Activated CD8-positive, alpha-beta memory T cell treated with anti-CD3 and anti-CD28 coated beads, Interleukin-2, amount 10 ng/mL, durations not matched to agents 7 days and 5 days (primary cell): ENCODE measurements around the gene AMH. TPM values are rescaled to one million over a fixed set of nuclear protein-coding genes. Genes with fewer than 3 reads are reported as not detected.
"Not testable (repeated sequence)": the region's sequence is repeated elsewhere in the genome, so short reads cannot be mapped to it uniquely, and the experiment has no call there.

Source experiments
- ATAC-seq: fragments of 150-1000 bp; cut with Tn5 transposase; one replicate; pipeline ENCODE4 v1.10.0; 2021; ENCODE audit warnings: moderate library complexity
- CTCF ChIA-PET: fragments of 350-600 bp; sonication (Branson Sonifier 250); formaldehyde crosslinking; loops from one replicate; lab custom pipeline; 2021; ENCODE audit warnings: antibody characterized with exemption; lab: Charles Lee
- DNase-seq: peaks from one replicate; pipeline ENCODE4 v3.0.0-alpha.2; 2020
- H3K27ac Mint-ChIP-seq: one replicate; pipeline ENCODE4 v1.8.0; 2021; ENCODE audit warnings: mild to moderate bottlenecking, mixed read lengths
- H3K27me3 Mint-ChIP-seq: one replicate; pipeline ENCODE4 v1.8.0; 2021; ENCODE audit warnings: mixed read lengths
- H3K36me3 Mint-ChIP-seq: one replicate; pipeline ENCODE4 v1.8.0; 2021; ENCODE audit warnings: mild to moderate bottlenecking, mixed read lengths
- H3K4me1 Mint-ChIP-seq: one replicate; pipeline ENCODE4 v1.8.0; 2021; ENCODE audit warnings: mixed read lengths
- H3K4me3 Mint-ChIP-seq: one replicate; pipeline ENCODE4 v1.8.0; 2021; ENCODE audit warnings: mild to moderate bottlenecking, moderate library complexity, mixed read lengths
- H3K9me3 Mint-ChIP-seq: one replicate; pipeline ENCODE4 v1.8.0; 2022; ENCODE audit warnings: low read depth, mixed read lengths
- total RNA-seq, 2 experiments: library from RNA; stranded (reverse); gene quantifications; one replicate each; pipeline ENCODE4 v1.2.3, GENCODE V29; 2021

Gene AMH
- total RNA-seq = 1 to 10 TPM; 5.1 to 6.0 TPM

- no peak for DNase-seq
- Mint-ChIP-seq H3K27ac (no peak within 1 kb of the TSS), H3K9me3 (no peaks in the 10 kb centered on the region), H3K36me3 (peaks cover 12% of the 10 kb centered on the region), H3K27me3 (peaks cover 23% of the 10 kb centered on the region), H3K4me1 (peaks cover 6% of the 10 kb centered on the region), H3K4me3 (no peak within 1 kb of the TSS)
- CTCF ChIA-PET = interaction anchor here (1.2 to 5.5 kb wide), 4 partner anchors 10 to 93 kb away, joined by 4 to 39 read pairs (median 5); partner anchors contain the start of gene SF3A2
- ATAC-seq = no peak
Observed at GRCh38 chr19:2249010-2249866, at the start of gene AMH. Gene AMH, plus strand, starts transcription at chr19:2249323. Its CDS starts 10 bp downstream, at chr19:2249333.

- Mint-ChIP-seq H3K36me3 (peaks cover 5% of the 10 kb centered on the region), H3K27ac (no peak overlapping the region), H3K27me3 (no peaks in the 10 kb centered on the region), H3K9me3 (no peaks in the 10 kb centered on the region), H3K4me3 (no peak overlapping the region), H3K4me1 (peaks cover 1% of the 10 kb centered on the region)
- DNase-seq (no peak), ATAC-seq (no peak)
- CTCF ChIA-PET = interaction anchor here (0.8 kb wide), 1 partner anchor 26 kb away, joined by 4 read pairs; no protein-coding TSS in a partner anchor
Observed at GRCh38 chr19:2199861-2200623, 49.1 kb upstream of the AMH start.

GRCh38 chr19:2200624-2201294 lies 48.4 kb upstream of the AMH start:
- H3K9me3 Mint-ChIP-seq, CTCF ChIA-PET, H3K27ac Mint-ChIP-seq, ATAC-seq, H3K36me3 Mint-ChIP-seq, DNase-seq, H3K4me3 Mint-ChIP-seq, H3K4me1 Mint-ChIP-seq, H3K27me3 Mint-ChIP-seq: not testable (repeated sequence)

- no peak overlapping the region for H3K4me3 Mint-ChIP-seq
- CTCF ChIA-PET = no interaction called here
- no peak for ATAC-seq
Observed at GRCh38 chr19:2201473-2202148, 47.5 kb upstream of the AMH start.

GRCh38 chr19:2202366-2202765 lies 46.8 kb upstream of the AMH start:
- DNase-seq = no peak

More at GRCh38 chr19:2201473-2202148, 47.5 kb upstream of the AMH start:
- Mint-ChIP-seq H3K4me1 (peaks cover under 1% of the 10 kb centered on the region), H3K9me3 (no peaks in the 10 kb centered on the region), H3K36me3 (peaks cover 9% of the 10 kb centered on the region), H3K27me3 (no peaks in the 10 kb centered on the region), H3K27ac (no peak overlapping the region)
- DNase-seq = no peak

GRCh38 chr19:2207008-2207407 lies 42.1 kb upstream of the AMH start:
- peaks cover 15% of the 10 kb centered on the region for H3K36me3 Mint-ChIP-seq
- H3K27me3 Mint-ChIP-seq = no peaks in the 10 kb centered on the region

More at GRCh38 chr19:2202366-2202765, 46.8 kb upstream of the AMH start:
- ATAC-seq = no peak
- Mint-ChIP-seq H3K4me3 (no peak overlapping the region), H3K9me3 (no peaks in the 10 kb centered on the region), H3K27ac (no peak overlapping the region), H3K36me3 (peaks cover 9% of the 10 kb centered on the region), H3K4me1 (no peaks in the 10 kb centered on the region), H3K27me3 (no peaks in the 10 kb centered on the region)
- CTCF ChIA-PET = no interaction called here

GRCh38 chr19:2207991-2208860 lies 40.9 kb upstream of the AMH start:
- CTCF ChIA-PET = interaction anchor here (0.9 to 1.3 kb wide), 4 partner anchors 45 to 160 kb away, joined by 3 to 4 read pairs (median 3); partner anchors contain the start of gene DOT1L
- ATAC-seq (peak; percentile 66), DNase-seq (peak; percentile 73)
- Mint-ChIP-seq H3K27ac (no peak overlapping the region), H3K36me3 (peaks cover 15% of the 10 kb centered on the region), H3K27me3 (no peaks in the 10 kb centered on the region), H3K9me3 (no peaks in the 10 kb centered on the region), H3K4me1 (peaks cover 6% of the 10 kb centered on the region), H3K4me3 (no peak overlapping the region)

More at GRCh38 chr19:2207008-2207407, 42.1 kb upstream of the AMH start:
- H3K4me3 Mint-ChIP-seq = no peak overlapping the region
- peaks cover 6% of the 10 kb centered on the region for H3K4me1 Mint-ChIP-seq
- H3K9me3 Mint-ChIP-seq = no peaks in the 10 kb centered on the region
- H3K27ac Mint-ChIP-seq = no peak overlapping the region
- ATAC-seq (no peak), DNase-seq (no peak)
- CTCF ChIA-PET = interaction anchor here (1.1 kb wide), 1 partner anchor 161 kb away, joined by 3 read pairs; no protein-coding TSS in a partner anchor

- H3K27me3 Mint-ChIP-seq = no peaks in the 10 kb centered on the region
- ATAC-seq = no peak
- CTCF ChIA-PET = interaction anchor here (1.1 to 1.3 kb wide), 2 partner anchors 51 to 53 kb away, joined by 3 to 4 read pairs; no protein-coding TSS in a partner anchor
Observed at GRCh38 chr19:2208975-2209374, 40.1 kb upstream of the AMH start.

GRCh38 chr19:2209408-2209807 lies 39.7 kb upstream of the AMH start:
- no peak for DNase-seq
- Mint-ChIP-seq H3K4me1 (peaks cover 6% of the 10 kb centered on the region), H3K27ac (no peak overlapping the region), H3K27me3 (no peaks in the 10 kb centered on the region), H3K4me3 (no peak overlapping the region), H3K36me3 (peaks cover 13% of the 10 kb centered on the region), H3K9me3 (no peaks in the 10 kb centered on the region)
- ATAC-seq = no peak
- CTCF ChIA-PET = interaction anchor here (1.1 to 1.3 kb wide), 2 partner anchors 51 to 53 kb away, joined by 3 to 4 read pairs; no protein-coding TSS in a partner anchor

More at GRCh38 chr19:2208975-2209374, 40.1 kb upstream of the AMH start:
- peaks cover 6% of the 10 kb centered on the region for H3K4me1 Mint-ChIP-seq
- DNase-seq = no peak
- H3K4me3 Mint-ChIP-seq = no peak overlapping the region
- H3K36me3 Mint-ChIP-seq = peaks cover 16% of the 10 kb centered on the region
- H3K27ac Mint-ChIP-seq = no peak overlapping the region
- no peaks in the 10 kb centered on the region for H3K9me3 Mint-ChIP-seq

- Mint-ChIP-seq H3K4me1 (peaks cover 9% of the 10 kb centered on the region), H3K27ac (no peak overlapping the region), H3K4me3 (no peak overlapping the region), H3K36me3 (peaks cover 13% of the 10 kb centered on the region), H3K27me3 (no peaks in the 10 kb centered on the region), H3K9me3 (no peaks in the 10 kb centered on the region)
- ATAC-seq = no peak
- DNase-seq = no peak
- CTCF ChIA-PET = no interaction called here
Observed at GRCh38 chr19:2210206-2210605, 38.9 kb upstream of the AMH start.

- Mint-ChIP-seq H3K4me3 (no peak overlapping the region), H3K9me3 (no peaks in the 10 kb centered on the region), H3K36me3 (peaks cover 17% of the 10 kb centered on the region), H3K27me3 (no peaks in the 10 kb centered on the region), H3K27ac (no peak overlapping the region), H3K4me1 (peaks cover 9% of the 10 kb centered on the region)
- ATAC-seq (no peak), DNase-seq (no peak)
- CTCF ChIA-PET = interaction anchor here (1.4 kb wide), 1 partner anchor 55 kb away, joined by 3 read pairs; no protein-coding TSS in a partner anchor
Observed at GRCh38 chr19:2210987-2211740, 38.0 kb upstream of the AMH start.
